GM18505 (cell line): ENCODE measurements around the gene ZBTB20.

ENCODE experiments used
- ATAC-seq: cut with Tn5 transposase; IDR thresholded peaks from one replicate; pipeline ENCODE4 v1.9.1; 2021; ENCODE audit not compliant: unreplicated experiment
- POLR2A ChIP-seq: IDR thresholded peaks from 4 replicates; pipeline ENCODE4 v1.6.1; 2011; ENCODE audit warnings: borderline replicate concordance; ENCODE audit not compliant: insufficient read depth, insufficient read length; ENCODE audit errors: extremely low read depth

Gene ZBTB20

GRCh38 chr3:114452937-114453336 is 694.2 kb downstream of the ZBTB20 start:
- no peak for ATAC-seq
- no peak for TF ChIP-seq POLR2A

GRCh38 chr3:114452256-114452655 is 694.8 kb downstream of the ZBTB20 start:
- no peak for TF ChIP-seq POLR2A

DNA sequence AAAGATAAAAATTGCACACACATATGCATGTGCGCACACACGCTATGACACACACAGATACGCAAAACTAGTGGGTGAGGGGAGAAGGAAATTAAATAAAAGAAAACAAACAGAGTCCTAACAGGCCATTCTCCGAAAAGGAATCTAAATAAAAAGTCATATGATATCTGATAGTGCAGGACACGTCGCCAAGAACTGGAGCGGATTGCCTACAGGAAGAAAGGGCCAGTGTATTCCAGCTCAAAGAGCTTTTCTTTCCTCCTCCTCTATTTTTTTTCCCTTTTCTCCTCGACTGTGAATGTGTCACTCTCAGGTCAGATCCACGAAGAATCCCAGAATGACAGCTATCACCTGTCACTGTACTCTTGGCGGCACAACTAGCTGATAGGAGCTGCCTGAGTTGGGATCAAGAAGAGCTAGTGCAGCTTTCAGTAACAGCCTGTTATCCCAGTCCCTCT is 695.5 kb downstream of the ZBTB20 start:
- no peak for TF ChIP-seq POLR2A
- no peak for ATAC-seq

More at GRCh38 chr3:114452256-114452655, 694.8 kb downstream of the ZBTB20 start:
- ATAC-seq: no peak

DNA sequence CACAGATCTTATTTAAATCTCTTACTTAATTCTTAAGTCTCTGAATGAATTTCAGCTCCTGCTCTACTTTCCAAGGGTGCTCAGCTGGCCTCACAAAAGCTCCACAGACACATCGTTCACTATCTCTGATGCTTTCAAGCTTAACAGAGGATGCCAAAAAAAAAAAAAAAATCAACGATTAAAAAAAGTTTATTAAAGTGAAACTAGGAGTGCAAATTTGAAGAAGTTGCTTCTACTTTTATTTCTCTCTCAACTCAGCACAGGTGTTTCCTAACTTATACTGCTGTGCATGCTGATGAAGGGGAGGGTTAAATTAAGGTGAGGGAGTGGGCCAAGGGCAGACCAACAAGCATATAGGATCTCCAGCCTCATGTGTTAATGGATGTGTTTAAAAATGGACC is 696.0 kb downstream of the ZBTB20 start:
- no peak for ATAC-seq

DNA sequence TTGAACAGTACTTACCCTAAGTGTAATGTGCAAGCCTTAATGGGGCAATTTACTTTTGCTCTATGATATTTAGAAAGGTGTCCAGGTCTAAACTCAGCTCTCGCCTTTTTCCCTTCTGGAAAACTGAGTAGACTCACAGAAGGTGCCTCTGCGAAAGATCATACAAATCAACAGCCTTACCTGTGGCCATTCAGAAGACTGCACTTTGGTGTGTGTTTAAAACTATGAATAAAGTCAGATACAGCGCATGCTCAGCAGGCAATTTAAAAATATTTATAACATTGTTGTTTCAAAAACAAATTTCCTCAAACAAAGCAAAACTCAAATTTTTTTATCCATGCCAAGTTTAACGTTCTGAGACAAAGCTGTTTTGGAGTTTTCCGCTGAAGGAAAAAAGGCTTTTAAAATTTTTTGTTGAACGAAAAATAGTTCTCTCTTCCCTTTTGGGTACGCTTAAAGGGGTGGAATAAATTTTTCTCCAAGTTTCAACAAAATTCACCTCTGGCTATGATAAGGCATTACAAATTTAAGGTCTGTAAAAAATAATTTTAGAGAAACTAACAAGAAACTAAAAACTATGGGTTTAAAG is 697.0 kb downstream of the ZBTB20 start:
- no peak for ATAC-seq

More for the DNA sequence above, 696.0 kb downstream of the ZBTB20 start:
- TF ChIP-seq POLR2A: no peak

DNA sequence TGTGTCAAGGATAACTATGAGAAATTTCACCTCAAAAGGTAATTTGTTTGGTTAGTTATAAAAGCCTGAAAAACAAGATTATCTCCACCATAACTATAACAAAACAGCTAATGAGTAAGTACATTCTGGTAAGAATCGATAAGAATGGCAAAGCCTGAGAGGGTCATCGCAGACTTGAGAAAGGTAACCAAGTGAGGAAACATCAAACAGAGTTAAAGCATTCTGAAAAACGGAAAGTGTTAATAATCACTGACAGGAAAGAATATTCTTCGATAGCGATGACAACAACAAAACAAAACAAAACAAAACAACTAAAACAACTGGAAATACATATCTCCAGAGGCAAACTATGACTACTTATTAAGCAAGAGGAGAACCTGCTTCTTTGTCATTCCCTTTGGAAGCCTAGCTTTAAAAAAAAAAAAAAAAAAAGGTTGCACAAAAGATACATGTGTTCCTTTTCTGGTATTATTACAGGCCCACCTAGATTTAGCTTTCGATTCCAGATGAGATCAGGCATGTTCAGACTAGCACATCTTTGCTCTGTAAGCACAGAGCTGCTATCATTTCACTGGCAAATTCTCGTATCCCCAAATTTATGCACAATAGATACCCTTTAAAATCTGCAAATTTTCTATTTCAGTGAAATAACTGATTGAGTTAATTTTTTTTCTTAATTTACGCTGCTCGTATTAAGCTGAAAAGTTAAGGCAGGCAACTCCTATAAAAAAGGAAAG is 697.6 kb downstream of the ZBTB20 start:
- no peak for TF ChIP-seq POLR2A
- ATAC-seq: no peak

More for the DNA sequence above, 697.0 kb downstream of the ZBTB20 start:
- TF ChIP-seq POLR2A: no peak

GRCh38 chr3:114447950-114448479 is 699.1 kb downstream of the ZBTB20 start:
- no peak for ATAC-seq
- TF ChIP-seq POLR2A: no peak

GRCh38 chr3:114447545-114447944 is 699.5 kb downstream of the ZBTB20 start:
- no peak for TF ChIP-seq POLR2A
- no peak for ATAC-seq

DNA sequence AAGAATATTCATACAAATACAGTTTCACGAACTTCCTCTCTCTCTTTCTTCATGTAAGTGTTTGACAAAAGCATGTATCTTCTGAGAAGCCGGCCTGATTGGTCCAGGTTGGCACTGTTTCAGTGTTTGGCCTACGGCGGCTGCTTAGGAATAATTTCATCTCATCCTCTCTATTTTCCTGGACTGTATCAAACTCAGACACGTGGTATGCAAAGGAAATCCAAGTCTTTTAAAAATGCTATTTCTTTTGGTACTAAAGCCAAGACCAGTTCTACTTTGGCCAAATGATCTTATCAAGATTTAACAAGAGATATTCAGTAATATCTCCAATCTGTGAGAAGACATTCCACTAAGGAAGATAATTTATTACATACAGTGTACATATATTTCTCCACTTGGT is 700.5 kb downstream of the ZBTB20 start:
- TF ChIP-seq POLR2A: no peak
- ATAC-seq: no peak

- TF ChIP-seq POLR2A: no peak
- no peak for ATAC-seq
These were observed 701.9 kb downstream of the ZBTB20 start for GRCh38 chr3:114445233-114445632.

DNA sequence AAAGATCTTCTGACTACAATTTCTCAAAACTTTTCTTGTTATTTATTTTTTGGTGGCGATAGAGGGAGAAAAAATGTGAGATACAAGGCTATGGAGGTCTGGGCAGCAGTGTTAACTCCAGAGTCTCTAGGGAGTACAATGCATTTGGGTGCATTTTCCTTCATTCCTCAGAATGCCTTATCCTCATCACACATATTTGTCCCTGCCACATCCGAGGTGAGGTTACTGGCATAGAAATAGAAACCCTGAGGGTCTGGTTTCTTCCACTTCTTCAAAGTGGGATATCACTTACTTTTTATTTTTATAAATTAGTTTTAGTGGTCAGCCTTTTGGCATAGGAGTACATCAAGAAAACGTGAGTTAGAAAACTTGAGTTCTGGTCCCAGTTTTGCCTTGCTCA is 702.9 kb downstream of the ZBTB20 start:
- TF ChIP-seq POLR2A: no peak
- ATAC-seq: no peak

- no peak for ATAC-seq
- TF ChIP-seq POLR2A: no peak
These were observed 704.8 kb downstream of the ZBTB20 start for GRCh38 chr3:114442246-114442645.

GRCh38 chr3:114441386-114441785 is 705.7 kb downstream of the ZBTB20 start:
- ATAC-seq: no peak
- TF ChIP-seq POLR2A: no peak

GRCh38 chr3:114440700-114441099 is 706.4 kb downstream of the ZBTB20 start:
- no peak for TF ChIP-seq POLR2A
- ATAC-seq: no peak
